ENCODE data around the gene MACROD1.
A peak's percentile ranks its signal among the peaks of the same experiment; 100 is the strongest.
"Not testable (repeated sequence)": the region's sequence is repeated elsewhere in the genome, so short reads cannot be mapped to it uniquely, and the experiment has no call there.

MACROD1 gene

DNA sequence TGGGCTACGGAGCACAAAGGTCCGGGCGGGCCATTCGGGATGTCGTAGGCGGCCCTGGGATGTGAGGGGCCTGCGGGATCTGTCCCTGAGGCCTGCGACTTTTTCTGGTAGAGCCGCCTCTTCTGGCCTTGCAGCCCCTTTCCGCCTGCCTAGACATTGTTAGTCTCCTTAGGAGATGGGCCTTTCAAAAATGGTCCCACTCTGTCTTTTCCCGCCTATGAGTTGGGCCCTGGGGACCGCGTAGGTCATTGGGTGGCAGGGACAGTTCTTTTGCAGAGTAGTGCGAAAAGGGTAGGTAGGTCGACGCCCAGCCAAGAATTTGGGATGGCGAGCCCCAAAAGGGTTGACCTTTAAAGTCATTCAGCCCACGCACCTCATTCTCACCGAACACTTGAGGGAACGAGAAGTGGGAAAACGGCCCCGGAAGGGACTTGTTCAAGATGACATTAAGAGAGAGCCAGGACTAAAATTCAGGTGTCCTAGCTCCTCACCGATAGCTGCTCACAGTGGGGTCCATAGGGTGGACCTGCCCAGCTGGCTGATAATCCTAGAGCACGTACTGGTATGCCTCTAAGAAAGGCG, 178.9 kb downstream of the MACROD1 start:
- no peak for DNase-seq

DNA sequence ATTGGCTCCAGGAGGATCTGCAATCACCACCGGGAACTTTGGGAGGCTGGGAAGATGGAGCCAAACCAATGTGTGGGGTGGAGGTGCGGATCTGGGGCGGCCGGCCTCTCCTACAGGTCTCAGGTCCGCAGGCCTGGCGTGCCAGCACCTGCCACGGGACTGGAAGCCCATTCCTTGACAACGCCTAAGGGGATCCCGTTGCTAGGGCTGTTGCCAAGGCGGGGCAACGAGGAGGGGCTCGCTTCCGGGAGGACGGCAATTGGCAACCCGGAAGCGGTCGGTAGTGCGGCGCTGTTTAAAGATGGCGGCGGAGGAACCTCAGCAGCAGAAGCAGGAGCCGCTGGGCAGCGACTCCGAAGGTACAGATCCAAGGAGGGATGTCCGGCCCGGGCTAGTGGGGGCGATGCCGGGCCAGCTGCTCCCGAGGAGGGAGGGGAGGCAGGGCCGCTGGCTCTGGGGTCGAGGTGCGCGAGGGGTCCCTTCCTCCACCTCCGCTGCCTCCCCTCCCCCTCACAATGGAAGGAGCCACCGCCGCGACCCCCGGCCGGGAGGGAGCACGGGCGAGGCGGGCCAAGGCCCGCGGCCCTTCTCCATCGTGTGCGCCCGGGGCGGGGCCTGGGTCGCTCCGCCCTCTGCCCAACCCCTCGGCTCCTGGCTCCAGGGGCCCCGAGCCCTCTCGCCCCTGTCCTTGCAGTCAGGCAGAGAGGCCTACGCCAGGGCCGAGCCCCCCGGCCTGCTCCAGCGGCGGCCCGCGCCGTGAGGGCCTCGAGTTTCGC, 179.6 kb downstream of the MACROD1 start, which contains the start of gene OTUB1:
OTUB1 (plus strand) TSS at position 283 of the 776 bp plus-strand sequence; CDS start at position 302, 19 bp downstream.
- DNase-seq = peak; percentile 96

DNA sequence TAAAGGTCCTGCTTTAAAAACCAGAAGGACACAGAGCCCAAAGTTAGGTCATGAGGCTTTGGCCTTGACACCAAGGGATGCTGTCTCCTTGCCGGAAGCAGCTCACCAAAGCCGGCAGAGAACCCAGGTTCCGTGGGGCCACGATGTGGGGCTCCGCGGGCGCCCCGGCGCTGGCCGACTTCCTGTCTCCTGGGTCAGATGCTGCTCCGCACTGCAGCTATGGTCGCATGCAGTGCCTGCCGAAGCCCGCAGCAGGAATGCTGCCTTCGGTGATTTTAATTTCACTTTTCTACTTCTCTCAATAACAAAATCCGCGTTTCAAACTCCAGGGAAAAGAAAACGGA, 180.1 kb downstream of the MACROD1 start:
- no peak for DNase-seq

DNA sequence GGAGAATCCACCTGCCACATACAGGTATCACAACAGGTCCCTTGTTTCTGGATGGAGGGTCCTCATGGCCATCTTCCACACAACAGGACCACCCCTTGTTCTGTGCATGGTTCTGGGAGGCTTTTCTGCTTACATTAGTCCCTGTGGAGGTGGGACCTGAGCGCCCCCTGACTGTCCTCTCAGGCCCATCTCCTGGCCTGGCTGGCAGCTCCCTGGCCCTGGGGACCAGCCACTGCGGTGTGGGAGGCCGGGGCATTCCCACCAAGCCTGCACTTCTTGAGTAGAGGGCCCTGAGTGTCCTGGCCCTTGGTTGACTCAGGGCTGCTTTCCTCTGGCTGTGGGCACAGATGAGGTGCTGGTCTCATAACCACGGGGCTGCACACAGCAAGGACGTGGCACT, 186.5 kb downstream of the MACROD1 start:
- DNase-seq = no peak

DNA sequence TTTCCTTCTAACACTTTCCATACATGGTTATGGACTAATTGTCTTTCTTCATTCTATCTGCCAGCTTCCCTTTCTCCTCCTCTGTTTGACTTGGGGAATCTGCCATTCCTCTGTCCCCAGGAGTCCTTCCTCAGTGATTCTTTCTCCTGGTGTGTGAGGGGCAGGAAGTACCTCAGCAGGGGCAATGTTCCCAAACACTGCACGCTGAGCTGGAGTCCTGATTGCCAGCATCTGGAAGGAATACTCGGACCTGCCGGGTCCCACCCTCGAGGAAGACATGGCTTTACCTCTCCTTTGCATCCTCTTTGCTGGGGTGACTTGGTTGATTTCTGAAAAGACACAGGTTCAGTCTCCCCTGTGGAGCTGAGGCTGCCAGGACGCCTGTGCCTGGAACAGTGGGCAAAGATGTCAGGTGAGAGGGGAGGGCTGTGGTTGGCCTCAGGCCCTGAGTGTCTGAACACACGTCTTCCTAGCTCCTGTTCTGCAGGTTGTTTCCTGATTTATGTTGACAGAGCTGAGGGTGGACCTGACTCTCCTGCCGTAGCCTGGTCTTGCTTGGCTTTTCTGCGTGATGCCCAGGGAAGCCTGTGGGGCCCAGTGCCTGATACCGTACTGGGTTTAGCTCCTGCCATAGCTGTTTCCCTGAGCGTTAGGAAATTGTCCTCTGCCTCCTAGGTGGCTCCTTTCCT, 187.2 kb downstream of the MACROD1 start:
- no peak for DNase-seq

DNA sequence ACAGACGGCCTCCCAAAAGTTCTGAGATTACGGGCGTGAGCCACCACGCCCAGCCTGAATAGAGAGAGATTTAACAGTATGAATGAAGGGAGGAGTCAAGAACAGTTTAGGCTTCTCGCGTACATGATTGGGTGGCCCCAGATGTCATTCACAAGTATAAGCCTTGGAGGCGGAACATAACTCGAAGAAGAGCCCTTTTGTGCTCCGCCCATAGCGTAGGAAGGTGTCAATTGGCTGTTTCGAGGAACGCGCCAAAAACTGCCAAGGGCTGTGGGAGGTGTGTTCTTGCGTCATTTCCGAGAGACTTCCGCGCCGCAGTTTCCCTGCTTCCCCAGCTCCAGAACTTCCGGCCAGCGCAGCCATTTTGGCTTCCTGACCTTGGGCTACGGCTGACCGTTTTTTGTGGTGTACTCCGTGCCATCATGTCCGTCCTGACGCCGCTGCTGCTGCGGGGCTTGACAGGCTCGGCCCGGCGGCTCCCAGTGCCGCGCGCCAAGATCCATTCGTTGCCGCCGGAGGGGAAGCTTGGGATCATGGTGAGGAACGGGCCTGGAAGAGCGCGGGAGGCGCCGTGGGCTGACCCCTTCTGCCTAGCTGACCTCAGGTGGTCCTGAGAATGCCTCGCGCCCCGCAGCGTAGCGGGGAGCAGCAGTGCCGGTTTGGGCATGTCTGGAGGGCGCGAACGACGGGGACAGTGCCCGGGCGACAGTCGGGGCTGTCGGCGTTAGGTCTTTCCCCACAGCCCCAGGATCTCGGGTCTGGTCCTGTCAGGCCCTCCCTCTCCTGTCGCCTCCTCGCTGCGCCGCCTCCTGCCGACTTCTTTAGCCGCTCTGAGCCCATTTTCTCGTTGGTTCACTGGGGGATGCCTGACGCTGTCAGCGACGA, 191.4 kb downstream of the MACROD1 start, which contains the start of gene COX8A:
COX8A (plus strand) TSS at position 362 of the 885 bp plus-strand sequence; CDS start at position 423, 61 bp downstream.
- peak; percentile 100 for DNase-seq

DNA sequence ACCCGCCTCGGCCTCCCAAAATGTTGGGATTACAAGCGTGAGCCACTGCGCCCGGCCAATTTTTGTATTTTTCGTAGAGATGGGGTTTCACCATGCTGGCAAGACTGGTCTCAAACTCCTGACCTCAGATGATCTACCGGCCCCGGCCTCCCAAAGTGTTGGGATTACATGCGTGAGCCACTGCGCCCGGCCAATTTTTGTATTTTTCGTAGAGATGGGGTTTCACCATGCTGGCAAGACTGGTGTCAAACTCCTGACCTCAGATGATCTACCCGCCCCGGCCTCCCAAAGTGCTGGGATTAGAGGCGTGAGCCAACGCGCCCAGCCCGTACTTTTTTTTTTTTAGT, 192.0 kb downstream of the MACROD1 start:
- DNase-seq = not testable (repeated sequence)

DNA sequence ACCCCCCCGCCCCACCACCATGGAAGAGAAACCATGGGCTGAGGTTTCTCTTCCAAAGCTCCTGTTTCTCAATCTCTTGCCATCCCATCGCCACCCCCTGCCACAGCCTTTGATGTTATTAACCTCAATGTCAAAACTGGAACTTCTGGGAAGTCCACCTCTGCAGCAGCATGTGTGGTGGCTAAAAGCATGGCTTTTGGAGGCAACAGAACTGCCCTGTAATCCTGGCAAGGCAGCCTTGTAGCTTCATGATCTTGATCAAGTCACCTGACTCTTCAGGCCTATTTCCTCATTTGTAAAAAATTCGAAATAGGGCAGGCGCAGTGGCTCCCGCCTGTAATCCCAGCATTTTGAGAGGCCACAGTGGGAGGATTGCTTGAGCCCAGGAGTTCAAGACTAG, 195.0 kb downstream of the MACROD1 start:
- no peak for DNase-seq

DNA sequence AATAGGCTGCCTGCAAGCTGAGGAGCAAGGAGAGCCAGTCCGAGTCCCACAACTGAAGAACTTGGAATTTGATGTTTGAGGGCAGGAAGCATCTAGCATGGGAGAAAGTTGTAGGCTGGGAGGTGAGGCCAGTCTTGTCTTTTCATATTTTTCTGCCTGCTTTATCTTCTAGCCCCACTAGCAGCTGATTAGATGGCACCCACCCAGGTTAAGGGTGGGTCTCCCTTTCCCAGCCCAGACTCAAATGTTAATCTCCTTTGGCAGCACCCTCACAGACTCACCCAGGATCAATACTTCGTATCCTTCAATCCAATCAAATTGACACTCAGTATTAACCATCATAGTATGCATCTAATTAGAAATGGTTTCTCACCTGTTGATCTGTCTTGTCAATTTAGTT, 196.5 kb downstream of the MACROD1 start:
- no peak for DNase-seq

DNA sequence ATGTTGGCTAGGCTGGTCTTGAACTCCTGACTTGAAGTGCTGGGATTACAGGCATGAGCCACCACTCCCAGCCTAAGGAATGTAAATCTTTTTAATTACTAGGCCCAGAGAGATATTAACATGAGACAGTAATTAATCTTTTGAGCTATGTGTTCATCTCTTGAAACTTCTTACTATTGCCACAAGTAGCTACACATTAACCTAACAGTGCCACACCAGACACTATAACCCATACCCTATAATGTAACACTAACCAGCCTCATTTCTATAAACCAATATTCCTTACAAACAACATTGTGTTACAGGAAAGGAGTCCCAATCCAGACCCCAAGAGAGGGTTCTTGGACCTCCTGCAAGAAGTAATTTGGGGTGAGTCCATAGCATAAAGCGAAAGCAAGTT, 199.5 kb downstream of the MACROD1 start:
- no peak for DNase-seq

DNA sequence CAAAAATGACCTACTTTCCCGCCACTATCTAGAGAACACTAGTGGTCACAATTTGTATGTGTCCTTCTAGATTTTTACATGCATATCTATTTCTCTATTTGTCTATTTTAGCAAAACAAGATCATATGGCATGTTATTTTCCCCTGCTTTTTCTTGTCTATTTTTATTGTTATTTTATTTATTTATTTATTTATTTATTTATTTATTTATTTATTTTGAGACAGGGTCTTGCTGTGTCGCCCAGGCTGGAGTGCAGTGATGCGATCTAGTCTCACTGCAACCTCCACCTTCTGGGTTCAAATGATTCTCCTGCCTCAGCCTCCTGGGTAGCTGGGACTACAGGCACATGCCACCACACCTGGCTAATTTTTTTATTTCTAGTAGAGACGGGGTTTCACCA, 202.0 kb downstream of the MACROD1 start:
- DNase-seq = not testable (repeated sequence)

DNA sequence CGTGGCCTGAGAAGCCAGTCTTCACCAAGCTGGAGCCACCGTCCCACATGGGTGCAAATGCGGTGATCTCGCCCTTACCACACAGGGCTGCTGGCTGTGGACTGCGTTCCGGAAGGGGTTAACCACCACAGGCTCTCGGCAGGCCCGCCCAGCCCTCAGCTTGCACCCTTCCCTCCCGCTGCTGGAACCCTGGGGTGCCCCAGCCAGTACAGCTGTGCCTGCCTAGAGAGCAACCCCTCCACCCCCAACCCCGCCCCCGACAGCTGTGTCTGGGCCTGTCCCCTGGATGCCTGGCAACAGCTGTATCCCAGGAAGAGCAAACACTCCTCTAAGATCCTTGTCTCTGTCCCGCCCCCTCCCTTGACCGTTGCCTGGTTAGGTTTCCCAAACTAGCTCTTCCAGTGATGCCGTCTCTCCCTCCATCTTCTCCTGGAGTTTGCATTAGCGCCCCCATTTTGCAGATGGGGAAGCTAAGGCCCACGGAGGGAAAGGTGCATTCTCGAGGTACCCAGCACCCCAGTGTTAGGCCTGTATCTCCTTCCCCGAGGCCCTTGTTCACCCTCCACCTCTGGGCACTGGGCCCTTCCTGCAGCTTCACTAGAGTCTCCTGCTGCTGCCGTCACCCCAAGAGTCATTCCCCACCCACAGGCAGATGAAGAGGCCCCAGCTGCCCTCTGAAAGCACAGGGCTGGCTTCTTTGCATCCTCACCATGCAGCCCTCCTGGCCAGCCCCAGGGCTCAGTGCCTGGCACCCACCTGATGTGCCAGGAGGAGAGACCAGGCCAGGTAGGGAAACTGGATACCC, 204.1 kb downstream of the MACROD1 start:
- DNase-seq = peak; percentile 27

DNA sequence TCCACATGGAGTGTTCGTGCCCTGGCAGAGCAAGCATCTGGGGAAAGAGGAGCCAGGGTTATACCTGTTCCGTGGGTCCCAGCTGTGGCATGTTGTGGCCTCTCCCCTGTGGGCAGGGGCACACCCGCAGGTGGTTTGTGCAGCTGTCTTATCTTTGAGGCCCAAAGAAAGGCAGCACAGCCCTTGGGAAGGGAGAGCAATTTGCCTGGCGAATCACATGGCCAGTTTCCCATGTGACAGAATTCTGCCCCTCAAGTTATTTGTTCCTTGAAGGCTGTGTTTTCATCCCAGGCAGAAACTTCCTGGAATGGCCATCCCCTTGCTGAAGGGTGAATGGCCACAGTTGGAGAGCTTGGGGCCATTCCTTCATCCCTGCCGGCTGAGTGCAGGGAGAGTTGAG, 207.9 kb downstream of the MACROD1 start:
- DNase-seq = no peak

DNA sequence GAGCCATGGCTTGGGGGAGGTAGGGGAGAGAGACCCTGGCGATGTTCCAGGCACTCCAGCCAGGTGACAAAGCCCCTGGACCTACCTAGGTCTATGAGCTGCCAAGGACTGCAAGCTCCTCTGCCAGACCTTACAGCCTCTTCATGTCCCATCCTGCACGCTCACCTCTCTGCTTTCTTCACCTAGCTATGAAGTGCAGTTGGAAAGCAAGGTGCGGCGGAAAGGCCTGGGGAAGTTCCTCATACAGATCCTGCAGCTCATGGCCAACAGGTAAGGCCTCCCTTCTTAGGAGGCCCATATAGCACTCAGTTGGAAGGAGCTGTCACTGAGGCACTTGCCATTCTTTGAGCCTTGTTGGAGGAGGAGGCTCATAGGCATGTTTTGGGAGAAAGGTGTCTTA, 213.3 kb downstream of the MACROD1 start:
- no peak for DNase-seq

DNA sequence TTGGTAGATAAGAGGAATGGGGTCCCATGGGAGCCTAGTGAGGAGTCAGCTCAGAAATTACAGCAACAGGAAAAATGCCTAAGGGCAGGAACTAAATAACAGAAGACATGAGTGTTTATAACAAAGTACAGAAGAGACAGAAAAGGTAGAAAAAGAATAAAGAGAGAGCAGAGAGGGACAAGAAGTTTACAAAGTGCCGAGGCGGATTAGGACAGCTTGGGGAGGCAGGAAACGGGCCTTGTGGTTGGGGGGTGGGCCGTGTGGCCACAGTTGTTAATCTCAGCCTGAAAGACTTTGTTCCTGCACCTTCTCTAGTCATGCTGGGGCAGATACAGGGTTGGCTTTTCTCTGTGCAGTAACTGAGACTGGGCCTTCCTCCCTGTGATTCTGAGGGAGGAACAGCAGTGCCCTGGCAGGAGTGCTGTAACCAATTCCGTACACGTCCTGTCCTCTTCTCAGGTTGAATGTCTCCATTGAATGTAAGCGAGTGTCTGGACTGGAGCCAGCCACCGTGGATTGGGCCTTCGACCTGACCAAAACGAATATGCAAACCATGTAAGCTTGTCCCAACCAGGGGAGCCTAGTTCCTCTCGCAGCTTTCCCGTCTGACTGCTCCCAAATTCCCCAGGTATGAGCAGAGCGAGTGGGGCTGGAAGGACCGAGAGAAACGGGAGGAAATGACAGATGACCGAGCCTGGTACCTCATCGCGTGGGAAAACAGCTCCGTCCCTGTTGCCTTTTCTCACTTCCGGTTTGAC, 214.0 kb downstream of the MACROD1 start:
- DNase-seq = no peak
